Ishikawa (cell line): Measurements from ENCODE around the gene KAT2B.

Source experiments
- CEBPB ChIP-seq: IDR thresholded peaks from 2 replicates; pipeline ENCODE4 v1.6.1; 2012
- CREB1 ChIP-seq: IDR thresholded peaks from 2 replicates; pipeline ENCODE4 v1.6.1; 2012; ENCODE audit warnings: low read depth
- EGR1 ChIP-seq: IDR thresholded peaks from 2 replicates; pipeline ENCODE4 v1.6.1; 2012
- EP300 ChIP-seq: IDR thresholded peaks from 2 replicates; pipeline ENCODE4 v1.6.1; 2012; ENCODE audit warnings: borderline replicate concordance
- FOXM1 ChIP-seq: IDR thresholded peaks from 2 replicates; pipeline ENCODE4 v1.6.1; 2012; ENCODE audit warnings: low read depth, borderline replicate concordance
- NFIC ChIP-seq: IDR thresholded peaks from 2 replicates; pipeline ENCODE4 v1.6.1; 2012
- RAD21 ChIP-seq: IDR thresholded peaks from 2 replicates; pipeline ENCODE4 v1.6.1; 2012; ENCODE audit warnings: low read depth
- TAF1 ChIP-seq: IDR thresholded peaks from 2 replicates; pipeline ENCODE4 v1.6.1; 2012; ENCODE audit warnings: low read depth, mild to moderate bottlenecking
- TCF12 ChIP-seq: IDR thresholded peaks from 2 replicates; pipeline ENCODE4 v1.6.1; 2012; ENCODE audit warnings: low read depth
- TEAD4 ChIP-seq: IDR thresholded peaks from 2 replicates; pipeline ENCODE4 v1.6.1; 2012
- USF1 ChIP-seq: IDR thresholded peaks from 2 replicates; pipeline ENCODE4 v1.6.1; 2012
- YY1 ChIP-seq: IDR thresholded peaks from 2 replicates; pipeline ENCODE4 v1.6.1; 2012; ENCODE audit warnings: low read depth
- ZBTB7A ChIP-seq: IDR thresholded peaks from 2 replicates; pipeline ENCODE4 v1.6.1; 2012; ENCODE audit warnings: low read depth
- TF ChIP-seq, protein P1 (sequence below): IDR thresholded peaks from 2 replicates; pipeline ENCODE4 v1.6.1; 2012; ENCODE audit warnings: low read depth, mild to moderate bottlenecking
- TF ChIP-seq, protein P2 (sequence below): IDR thresholded peaks from 2 replicates; pipeline ENCODE4 v1.6.1; 2012

KAT2B gene

GRCh38 chr3:20076296-20076997, 36.2 kb downstream of the KAT2B start:
- TF ChIP-seq, protein P1, sequence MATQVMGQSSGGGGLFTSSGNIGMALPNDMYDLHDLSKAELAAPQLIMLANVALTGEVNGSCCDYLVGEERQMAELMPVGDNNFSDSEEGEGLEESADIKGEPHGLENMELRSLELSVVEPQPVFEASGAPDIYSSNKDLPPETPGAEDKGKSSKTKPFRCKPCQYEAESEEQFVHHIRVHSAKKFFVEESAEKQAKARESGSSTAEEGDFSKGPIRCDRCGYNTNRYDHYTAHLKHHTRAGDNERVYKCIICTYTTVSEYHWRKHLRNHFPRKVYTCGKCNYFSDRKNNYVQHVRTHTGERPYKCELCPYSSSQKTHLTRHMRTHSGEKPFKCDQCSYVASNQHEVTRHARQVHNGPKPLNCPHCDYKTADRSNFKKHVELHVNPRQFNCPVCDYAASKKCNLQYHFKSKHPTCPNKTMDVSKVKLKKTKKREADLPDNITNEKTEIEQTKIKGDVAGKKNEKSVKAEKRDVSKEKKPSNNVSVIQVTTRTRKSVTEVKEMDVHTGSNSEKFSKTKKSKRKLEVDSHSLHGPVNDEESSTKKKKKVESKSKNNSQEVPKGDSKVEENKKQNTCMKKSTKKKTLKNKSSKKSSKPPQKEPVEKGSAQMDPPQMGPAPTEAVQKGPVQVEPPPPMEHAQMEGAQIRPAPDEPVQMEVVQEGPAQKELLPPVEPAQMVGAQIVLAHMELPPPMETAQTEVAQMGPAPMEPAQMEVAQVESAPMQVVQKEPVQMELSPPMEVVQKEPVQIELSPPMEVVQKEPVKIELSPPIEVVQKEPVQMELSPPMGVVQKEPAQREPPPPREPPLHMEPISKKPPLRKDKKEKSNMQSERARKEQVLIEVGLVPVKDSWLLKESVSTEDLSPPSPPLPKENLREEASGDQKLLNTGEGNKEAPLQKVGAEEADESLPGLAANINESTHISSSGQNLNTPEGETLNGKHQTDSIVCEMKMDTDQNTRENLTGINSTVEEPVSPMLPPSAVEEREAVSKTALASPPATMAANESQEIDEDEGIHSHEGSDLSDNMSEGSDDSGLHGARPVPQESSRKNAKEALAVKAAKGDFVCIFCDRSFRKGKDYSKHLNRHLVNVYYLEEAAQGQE, result no peak

GRCh38 chr3:20077068-20077467, 36.8 kb downstream of the KAT2B start:
- no peak for TF ChIP-seq NFIC

DNA sequence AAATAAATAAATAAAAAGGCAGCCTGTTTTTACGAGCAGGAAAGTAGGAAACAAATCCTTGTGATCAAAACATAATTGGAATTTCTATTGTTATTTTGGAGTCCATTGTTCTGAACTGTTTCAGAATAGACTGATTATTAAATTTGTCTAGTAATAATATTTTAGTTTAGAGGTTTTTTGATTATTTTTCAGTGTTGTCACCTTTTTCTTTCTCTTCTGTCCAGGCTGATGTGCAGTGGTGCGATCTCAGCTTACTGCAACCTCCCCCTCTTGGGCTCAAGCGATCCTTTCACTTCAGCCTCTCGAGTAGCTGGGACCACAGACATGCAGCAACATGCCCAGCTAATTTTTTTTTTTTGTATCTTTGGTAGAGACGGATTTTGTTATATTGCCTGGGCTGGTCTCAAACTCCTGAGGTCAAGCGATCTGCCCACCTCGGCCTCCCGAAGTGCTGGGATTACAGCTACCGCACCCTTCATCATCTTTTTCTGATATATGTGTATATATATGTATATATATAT, 38.0 kb downstream of the KAT2B start:
- TF ChIP-seq NFIC (no peak), RAD21 (no peak), TEAD4 (no peak)
- TF ChIP-seq, protein P1, result no peak

DNA sequence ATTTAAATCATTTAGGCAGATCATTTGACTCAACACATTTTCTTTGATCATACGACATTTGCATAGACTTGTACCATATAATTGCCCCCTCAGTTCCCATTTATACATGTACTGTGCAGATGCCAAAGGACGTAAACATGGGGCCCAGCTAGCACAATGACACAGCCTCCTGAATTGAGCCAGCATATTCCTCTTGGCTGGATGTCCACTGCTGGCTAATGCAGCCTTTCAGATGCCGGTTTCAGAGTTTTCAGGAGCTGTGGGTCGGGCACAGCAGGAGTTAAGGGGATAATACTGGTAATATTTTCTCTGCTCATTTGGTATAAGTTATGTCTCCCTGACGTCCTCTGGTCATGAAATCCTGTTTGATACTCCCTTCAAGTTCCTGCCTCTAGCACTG, 39.4 kb downstream of the KAT2B start:
- TF ChIP-seq CREB1 (no peak), TAF1 (no peak), CEBPB (no peak), USF1 (no peak), NFIC (no peak), EGR1 (no peak), TEAD4 (no peak), RAD21 (no peak), YY1 (no peak), FOXM1 (no peak)
- TF ChIP-seq, protein P1, result no peak

DNA sequence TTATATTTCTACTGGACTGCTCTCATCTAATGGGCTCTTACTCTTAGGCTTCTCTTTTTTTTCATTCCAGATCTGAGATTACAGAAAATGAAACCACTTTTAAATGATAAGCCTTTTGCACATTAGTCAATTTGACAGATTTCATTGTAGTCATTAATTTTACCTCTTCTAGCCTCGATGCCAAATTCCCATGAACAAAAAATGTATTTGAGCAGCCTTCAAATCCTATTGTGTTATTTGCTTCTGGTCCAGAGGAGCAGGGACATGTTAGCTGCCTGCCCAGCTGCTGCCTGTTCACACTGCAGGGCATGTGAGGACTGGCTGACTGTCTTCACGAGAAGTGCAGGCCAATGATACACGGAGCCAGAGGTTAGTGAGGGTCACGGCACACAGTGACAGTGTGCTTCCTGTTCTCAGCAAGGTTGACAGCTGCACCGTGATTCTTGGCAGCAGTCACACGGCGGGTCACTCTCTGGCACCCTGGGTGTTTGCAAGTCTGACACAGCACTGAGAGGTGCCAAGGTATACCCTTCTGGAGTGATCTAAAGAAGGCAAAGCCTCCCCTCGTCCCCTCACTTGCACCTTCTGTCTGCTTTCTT, 40.8 kb downstream of the KAT2B start:
- TF ChIP-seq TAF1, result no peak
- TF ChIP-seq CEBPB, result no peak
- no peak for TF ChIP-seq FOXM1
- no peak for TF ChIP-seq EP300
- TF ChIP-seq TCF12, result no peak
- TF ChIP-seq EGR1, result no peak
- TF ChIP-seq NFIC, result no peak

- TF ChIP-seq CREB1, result no peak
- TF ChIP-seq YY1, result no peak
- no peak for TF ChIP-seq CEBPB
- no peak for TF ChIP-seq TEAD4
- TF ChIP-seq TCF12, result no peak
Measured at GRCh38 chr3:20083253-20083652, 43.0 kb downstream of the KAT2B start.

GRCh38 chr3:20083953-20084352, 43.7 kb downstream of the KAT2B start:
- TF ChIP-seq, protein P1, result no peak
- TF ChIP-seq TCF12, result no peak
- no peak for TF ChIP-seq EP300
- no peak for TF ChIP-seq USF1
- TF ChIP-seq ZBTB7A, result no peak
- no peak for TF ChIP-seq YY1
- no peak for TF ChIP-seq CEBPB
- TF ChIP-seq EGR1, result no peak
- no peak for TF ChIP-seq FOXM1
- TF ChIP-seq, protein P2, sequence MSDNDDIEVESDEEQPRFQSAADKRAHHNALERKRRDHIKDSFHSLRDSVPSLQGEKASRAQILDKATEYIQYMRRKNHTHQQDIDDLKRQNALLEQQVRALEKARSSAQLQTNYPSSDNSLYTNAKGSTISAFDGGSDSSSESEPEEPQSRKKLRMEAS, result no peak
- no peak for TF ChIP-seq RAD21
